Measurements from ENCODE around the gene IL21R.

GRCh38 chr16:27383556-27384243, 18.3 kb upstream of the IL21R start:
- TF ChIP-seq POLR2AphosphoS5 (IDR thresholded peaks at IDR 0.05; ENCODE audit: low read depth, low read length), result no peak
- TF ChIP-seq REST (IDR thresholded peaks at IDR 0.05; ENCODE audit: insufficient read depth in 1 of 2, low read depth in 2 of 2, low read length in 2 of 2), result no peak
- TF ChIP-seq SIN3A (IDR thresholded peaks at IDR 0.05; ENCODE audit: borderline replicate concordance, insufficient read depth, low read length), result no peak
- TF ChIP-seq TAF1 (IDR thresholded peaks at IDR 0.05; ENCODE audit: borderline replicate concordance, insufficient read depth, low read length), result no peak
- no peak for TF ChIP-seq FOXP2 (optimal IDR thresholded peaks at IDR 0.05; ENCODE audit: borderline replicate concordance, extremely low read depth, extremely low read length, insufficient read depth)

All from PFSK-1 (cell line).